H9 (cell line): ENCODE data around the gene FOXA2. TPM values are rescaled to one million over a fixed set of nuclear protein-coding genes. Genes with fewer than 3 reads are reported as not detected.

Experiments used
- DNase-seq: peaks from one replicate; pipeline ENCODE4 v3.0.0-alpha.2; 2017
- H2AFZ ChIP-seq: one replicate; pipeline ENCODE4 v1.6.1; 2013; ENCODE audit warnings: mild to moderate bottlenecking, low read length, control low read depth, moderate library complexity
- H2AK5ac ChIP-seq: 2 replicates; pipeline ENCODE4 v1.6.1; 2013; ENCODE audit warnings: low read length, control low read depth, mixed read lengths; ENCODE audit not compliant: insufficient read length
- H2BK120ac ChIP-seq: one replicate; pipeline ENCODE4 v1.6.1; 2013; ENCODE audit warnings: low read depth, mild to moderate bottlenecking, low read length, control low read depth, inconsistent platforms; ENCODE audit not compliant: poor library complexity, severe bottlenecking
- H2BK12ac ChIP-seq: 2 replicates; pipeline ENCODE4 v1.6.1; 2013; ENCODE audit warnings: low read length, control low read depth, mixed read lengths, low read depth; ENCODE audit not compliant: insufficient read length
- H2BK15ac ChIP-seq: 2 replicates; pipeline ENCODE4 v1.6.1; 2013; ENCODE audit warnings: low read depth, low read length, control low read depth
- H2BK20ac ChIP-seq: one replicate; pipeline ENCODE4 v1.6.1; 2013; ENCODE audit warnings: low read depth, mild to moderate bottlenecking, low read length, control low read depth, inconsistent platforms; ENCODE audit not compliant: poor library complexity, severe bottlenecking
- H2BK5ac ChIP-seq: 2 replicates; pipeline ENCODE4 v1.6.1; 2013; ENCODE audit warnings: low read length, control low read depth, mixed read lengths; ENCODE audit not compliant: insufficient read length
- H3K14ac ChIP-seq: 2 replicates; pipeline ENCODE4 v1.6.1; 2013; ENCODE audit warnings: low read length, control low read depth; ENCODE audit not compliant: insufficient read depth
- H3K18ac ChIP-seq: 2 replicates; pipeline ENCODE4 v1.6.1; 2013; ENCODE audit warnings: low read depth, mild to moderate bottlenecking, mixed read lengths, low read length, control low read depth; ENCODE audit not compliant: insufficient read length
- H3K23ac ChIP-seq: 2 replicates; pipeline ENCODE4 v1.6.1; 2013; ENCODE audit warnings: low read length, control low read depth, mixed read lengths, low read depth; ENCODE audit not compliant: insufficient read length
- H3K23me2 ChIP-seq: 2 replicates; pipeline ENCODE4 v1.6.1; 2013; ENCODE audit warnings: low read depth, mild to moderate bottlenecking, mixed read lengths, low read length, control low read depth; ENCODE audit not compliant: insufficient read length, poor library complexity, severe bottlenecking
- H3K27ac ChIP-seq: 2 replicates; pipeline ENCODE4 v1.5.1; 2013; ENCODE audit warnings: low read length, control low read depth, mixed read lengths, low read depth; ENCODE audit not compliant: insufficient read length
- H3K27me3 ChIP-seq: 2 replicates; pipeline ENCODE4 v1.6.1; 2013; ENCODE audit warnings: low read length, control low read depth, inconsistent platforms; ENCODE audit not compliant: insufficient read depth
- H3K4ac ChIP-seq: 2 replicates; pipeline ENCODE4 v1.6.1; 2013; ENCODE audit warnings: low read depth, mild to moderate bottlenecking, control low read depth, inconsistent platforms, low read length, moderate library complexity
- H3K4me1 ChIP-seq: 2 replicates; pipeline ENCODE4 v1.6.1; 2013; ENCODE audit warnings: low read length, control low read depth, inconsistent platforms; ENCODE audit not compliant: insufficient read depth
- H3K4me2 ChIP-seq: 2 replicates; pipeline ENCODE4 v1.6.1; 2013; ENCODE audit warnings: low read length, control low read depth, mixed read lengths; ENCODE audit not compliant: insufficient read length, insufficient read depth
- H3K56ac ChIP-seq: 2 replicates; pipeline ENCODE4 v1.6.1; 2013; ENCODE audit warnings: low read depth, mild to moderate bottlenecking, mixed read lengths, low read length, control low read depth; ENCODE audit not compliant: insufficient read length
- H3K79me1 ChIP-seq: 2 replicates; pipeline ENCODE4 v1.6.1; 2013; ENCODE audit warnings: low read depth, mild to moderate bottlenecking, moderate library complexity, low read length, control low read depth, inconsistent platforms; ENCODE audit not compliant: insufficient read depth, poor library complexity, severe bottlenecking
- H3K79me2 ChIP-seq: 2 replicates; pipeline ENCODE4 v1.6.1; 2013; ENCODE audit warnings: low read length, control low read depth, inconsistent platforms; ENCODE audit not compliant: insufficient read depth
- H3K9ac ChIP-seq: 2 replicates; pipeline ENCODE4 v1.6.1; 2013; ENCODE audit warnings: low read length, control low read depth, mixed read lengths; ENCODE audit not compliant: insufficient read length; ENCODE audit errors: extremely low read depth
- H3K9me3 ChIP-seq: one replicate; pipeline ENCODE4 v1.6.1; 2013; ENCODE audit warnings: low read depth, low read length, inconsistent platforms; ENCODE audit not compliant: control insufficient read depth
- H3T11ph ChIP-seq: one replicate; pipeline ENCODE4 v1.6.1; 2013; ENCODE audit warnings: mild to moderate bottlenecking, low read length, control low read depth, inconsistent platforms
- H4K20me1 ChIP-seq: one replicate; pipeline ENCODE4 v1.6.1; 2013; ENCODE audit not compliant: control insufficient read depth, insufficient read length, insufficient read depth
- H4K5ac ChIP-seq: 2 replicates; pipeline ENCODE4 v1.6.1; 2013; ENCODE audit warnings: low read depth, mild to moderate bottlenecking, mixed read lengths, low read length, control low read depth; ENCODE audit not compliant: insufficient read length
- H4K8ac ChIP-seq: replicated peaks from 2 replicates; pipeline ENCODE4 v1.6.1; 2013; ENCODE audit warnings: low read length, control low read depth, mixed read lengths, low read depth; ENCODE audit not compliant: insufficient read length
- H4K91ac ChIP-seq: 2 replicates; pipeline ENCODE4 v1.6.1; 2013; ENCODE audit warnings: low read depth, mild to moderate bottlenecking, moderate library complexity, mixed read lengths, low read length, control low read depth; ENCODE audit not compliant: insufficient read length
- H3K27ac Mint-ChIP-seq, 3 experiments: 2 replicates in 2 of 3; 3 replicates in 1 of 3; pipeline ENCODE4 v1.8.0; 2020 to 2021; ENCODE audit warnings: mixed read lengths in 3 of 3, mild to moderate bottlenecking in 1 of 3, moderate library complexity in 1 of 3
- H3K27me3 Mint-ChIP-seq: 2 replicates; pipeline ENCODE4 v1.8.0; 2021; ENCODE audit warnings: low read depth, mild to moderate bottlenecking, moderate library complexity, mixed read lengths
- H3K36me3 Mint-ChIP-seq, 3 experiments: 2 replicates in 2 of 3; 3 replicates in 1 of 3; pipeline ENCODE4 v1.8.0; 2020 to 2021; ENCODE audit warnings: low read depth in 3 of 3, mixed read lengths in 3 of 3; ENCODE audit not compliant: insufficient read depth in 1 of 3
- H3K4me1 Mint-ChIP-seq, 2 experiments: 2 replicates each; pipeline ENCODE4 v1.8.0; 2020; ENCODE audit warnings: mixed read lengths in 2 of 2
- H3K4me3 Mint-ChIP-seq, 2 experiments: 2 replicates in 1 of 2; 3 replicates in 1 of 2; pipeline ENCODE4 v1.8.0; 2020 to 2021; ENCODE audit warnings: mild to moderate bottlenecking in 2 of 2, mixed read lengths in 2 of 2, moderate library complexity in 1 of 2
- H3K9me3 Mint-ChIP-seq, 2 experiments: 2 replicates in 1 of 2; 3 replicates in 1 of 2; pipeline ENCODE4 v1.8.0; 2020; ENCODE audit warnings: mild to moderate bottlenecking in 2 of 2, mixed read lengths in 2 of 2, moderate library complexity in 1 of 2
- WGBS: extraction: QIAGEN DNeasy Blood & Tissue Kit; methylation state at CpG from one replicate; pipeline ENCODE4 v1.1.7; 2013; ENCODE audit warnings: missing lambda C conversion rate, low lambda C conversion rate, mixed read lengths; ENCODE audit not compliant: insufficient read length; ENCODE audit errors: extremely low coverage; 5-methylcytosine and 5-hydroxymethylcytosine counted together
- total RNA-seq: library from RNA; stranded (reverse); gene quantifications from 2 replicates; pipeline ENCODE4 v1.2.1, GENCODE V29; 2021
- TF ChIP-seq, protein P1 (sequence below): fragments of 200-600 bp; sonication (generic); conservative IDR thresholded peaks from 3 replicates; pipeline ENCODE4 v1.8.0; 2021; ENCODE audit warnings: antibody characterized with exemption, mild to moderate bottlenecking

The FOXA2 gene
- total RNA-seq, 1 experiment from 2014 or later, result not detected

DNA sequence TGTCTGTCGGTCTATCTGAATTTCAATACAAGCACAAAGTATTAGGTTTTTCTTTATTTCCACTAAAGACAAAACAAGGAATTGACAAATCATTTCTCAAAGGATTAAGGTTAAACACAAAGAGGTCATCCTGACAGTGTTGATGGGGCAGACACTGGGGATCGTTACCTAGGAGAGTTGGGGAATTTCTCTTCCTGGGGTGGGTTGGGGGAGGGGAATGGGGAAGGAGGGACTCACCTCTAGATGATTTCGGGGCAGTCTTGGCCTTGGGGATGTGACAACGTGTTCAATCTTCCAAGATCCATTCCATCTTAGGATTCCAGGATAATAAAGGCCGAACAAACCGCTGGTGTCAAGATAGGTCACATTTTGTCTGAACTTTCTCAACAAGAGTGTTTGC is 35.4 kb upstream of the FOXA2 start:
- Histone ChIP-seq H4K91ac (no peak overlapping the region), H3K23me2 (peaks cover 3% of the 10 kb centered on the region), H3K23ac (no peak overlapping the region), H4K20me1 (no peaks in the 10 kb centered on the region), H2BK20ac (no peak overlapping the region), H3K79me2 (no peaks in the 10 kb centered on the region), H3K27me3 (peaks cover 4% of the 10 kb centered on the region; the same call in 1 of the 2 replicates), H3K9ac (no peak overlapping the region), H3K9me3 (no peaks in the 10 kb centered on the region), H2AFZ (no peak overlapping the region), H2BK120ac (no peak overlapping the region), H3K4ac (no peak overlapping the region), H3K27ac (no peak overlapping the region), H4K8ac (no peak overlapping the region), H2BK5ac (no peak overlapping the region), H3T11ph (no peak overlapping the region), H3K14ac (no peak overlapping the region), H3K4me1 (no peaks in the 10 kb centered on the region), H4K5ac (no peak overlapping the region), H2BK12ac (no peak overlapping the region), H3K79me1 (no peaks in the 10 kb centered on the region), H3K56ac (no peak overlapping the region), H2BK15ac (no peak overlapping the region), H2AK5ac (no peak overlapping the region), H3K18ac (no peak overlapping the region), H3K4me2 (peak overlapping the region; percentile 23)
- Mint-ChIP-seq H3K27me3 (peaks cover 70% of the 10 kb centered on the region), H3K4me3 (peak overlapping the region in 1 of 2 experiments; percentile 30; a peak in 2 of 5 replicates), H3K27ac (peak overlapping the region in 1 of 3 experiments; percentile 78; a peak in 1 of 7 replicates), H3K4me1 (peaks cover 25 to 28% of the 10 kb centered on the region in 2 experiments), H3K9me3 (no peaks in the 10 kb centered on the region; a peak in 1 of 5 replicates), H3K36me3 (no peaks in the 10 kb centered on the region)
- TF ChIP-seq, protein P1, sequence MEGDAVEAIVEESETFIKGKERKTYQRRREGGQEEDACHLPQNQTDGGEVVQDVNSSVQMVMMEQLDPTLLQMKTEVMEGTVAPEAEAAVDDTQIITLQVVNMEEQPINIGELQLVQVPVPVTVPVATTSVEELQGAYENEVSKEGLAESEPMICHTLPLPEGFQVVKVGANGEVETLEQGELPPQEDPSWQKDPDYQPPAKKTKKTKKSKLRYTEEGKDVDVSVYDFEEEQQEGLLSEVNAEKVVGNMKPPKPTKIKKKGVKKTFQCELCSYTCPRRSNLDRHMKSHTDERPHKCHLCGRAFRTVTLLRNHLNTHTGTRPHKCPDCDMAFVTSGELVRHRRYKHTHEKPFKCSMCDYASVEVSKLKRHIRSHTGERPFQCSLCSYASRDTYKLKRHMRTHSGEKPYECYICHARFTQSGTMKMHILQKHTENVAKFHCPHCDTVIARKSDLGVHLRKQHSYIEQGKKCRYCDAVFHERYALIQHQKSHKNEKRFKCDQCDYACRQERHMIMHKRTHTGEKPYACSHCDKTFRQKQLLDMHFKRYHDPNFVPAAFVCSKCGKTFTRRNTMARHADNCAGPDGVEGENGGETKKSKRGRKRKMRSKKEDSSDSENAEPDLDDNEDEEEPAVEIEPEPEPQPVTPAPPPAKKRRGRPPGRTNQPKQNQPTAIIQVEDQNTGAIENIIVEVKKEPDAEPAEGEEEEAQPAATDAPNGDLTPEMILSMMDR, result no peak
- WGBS, result no CpG with 5 or more reads among the region's 6 CpGs
- no peak for DNase-seq
